PC-9 (cell line): Measurements from ENCODE around the gene AP5B1. TPM values are rescaled to one million over a fixed set of nuclear protein-coding genes. Genes with fewer than 3 reads are reported as not detected.

Source experiments
- BruUV-seq: library from RNA; stranded (reverse); fragments of 400-500 nt; replicated peaks from 2 replicates; lab custom pipeline; 2021; lab: Mats Ljungman, UMichigan
- CTCF ChIA-PET: fragments of 300-600 bp; sonication (Branson Sonifier 250); formaldehyde crosslinking; loops from one replicate; lab custom pipeline; 2022; ENCODE audit warnings: antibody characterized with exemption; lab: Charles Lee
- POLR2A ChIA-PET: fragments of 300-600 bp; sonication (Branson Sonifier 250); formaldehyde crosslinking; loops from one replicate; lab custom pipeline; 2022; ENCODE audit warnings: antibody characterized with exemption; ENCODE audit not compliant: unreplicated experiment; lab: Charles Lee
- DNase-seq, 2 experiments: peaks; one replicate each; pipeline versions ENCODE4 v3.0.0 to v3.0.0-alpha.2; 2015 to 2022; ENCODE audit warnings: mixed read lengths in 1 of 2
- H2AFZ ChIP-seq: fragments of 200-600 bp; sonication (generic); 2 replicates; pipeline ENCODE4 v1.8.1; 2017; ENCODE audit warnings: antibody characterized with exemption
- H3F3A ChIP-seq: fragments of 200-600 bp; sonication (generic); 2 replicates; pipeline ENCODE4 v1.8.1; 2017; ENCODE audit warnings: antibody characterized with exemption, mild to moderate bottlenecking, low read depth; ENCODE audit not compliant: insufficient read depth
- H3K27ac ChIP-seq: fragments of 200-600 bp; sonication (generic); 2 replicates; pipeline ENCODE4 v1.6.1; 2016; ENCODE audit warnings: mixed run types
- H3K27me3 ChIP-seq: fragments of 200-600 bp; sonication (generic); 2 replicates; pipeline ENCODE4 v1.6.1; 2016; ENCODE audit warnings: low read depth, mixed run types; ENCODE audit not compliant: insufficient read depth
- H3K36me3 ChIP-seq: fragments of 200-600 bp; sonication (generic); 2 replicates; pipeline ENCODE4 v1.6.1; 2016; ENCODE audit warnings: low read depth, mixed run types
- H3K4me1 ChIP-seq: fragments of 200-600 bp; sonication (generic); replicated peaks from 2 replicates; pipeline ENCODE4 v1.6.1; 2016; ENCODE audit warnings: mixed run types; ENCODE audit not compliant: insufficient read depth
- H3K4me2 ChIP-seq: fragments of 200-600 bp; sonication (generic); 2 replicates; pipeline ENCODE4 v1.6.1; 2017; ENCODE audit warnings: mixed run types
- H3K4me3 ChIP-seq: fragments of 200-600 bp; sonication (generic); 2 replicates; pipeline ENCODE4 v1.6.1; 2016; ENCODE audit warnings: mixed run types
- H3K79me2 ChIP-seq: fragments of 200-600 bp; sonication (generic); 2 replicates; pipeline ENCODE4 v1.6.1; 2017; ENCODE audit warnings: low read depth, mixed run types
- H3K9me2 ChIP-seq: fragments of 200-600 bp; sonication (generic); 2 replicates; pipeline ENCODE4 v1.8.1; 2017; ENCODE audit warnings: mild to moderate bottlenecking; ENCODE audit not compliant: insufficient read depth
- H3K9me3 ChIP-seq: fragments of 200-600 bp; sonication (generic); 2 replicates; pipeline ENCODE4 v1.8.1; 2016; ENCODE audit warnings: low read depth; ENCODE audit not compliant: insufficient read depth
- H4K20me1 ChIP-seq: fragments of 200-600 bp; sonication (generic); 2 replicates; pipeline ENCODE4 v1.8.1; 2017; ENCODE audit not compliant: insufficient read depth
- EZH2 ChIP-seq: fragments of 200-600 bp; sonication (generic); IDR thresholded peaks from 2 replicates; pipeline ENCODE4 v1.8.0; 2017; ENCODE audit warnings: antibody characterized with exemption, low read depth
- intact Hi-C: fragments of 100-400 bp; cut with micrococcal nuclease; formaldehyde crosslinking; loops from one replicate; pipeline ENCODE4 v1.10.0; 2022; ENCODE audit not compliant: unreplicated experiment
- total RNA-seq: library from RNA; stranded (reverse); gene quantifications from 2 replicates; pipeline ENCODE4 v1.2.3, GENCODE V29; 2021
- TF ChIP-seq, protein P1 (sequence below): fragments of 200-600 bp; sonication (generic); conservative IDR thresholded peaks from 2 replicates; pipeline ENCODE4 v1.6.1; 2017; ENCODE audit warnings: mixed run types, antibody characterized with exemption, mild to moderate bottlenecking, moderate library complexity

AP5B1 gene
- total RNA-seq, 1 experiment from 2014 or later: 20.8 TPM

- POLR2A ChIA-PET: interaction anchor here (0.6 to 0.7 kb wide), 6 partner anchors 74 to 737 kb away, joined by 4 to 6 read pairs (median 6); partner anchors contain the start of gene MUS81
- no peaks in the 10 kb centered on the region; the same call in 1 of the 2 replicates for H4K20me1 ChIP-seq
- peaks cover 31% of the 10 kb centered on the region for H3F3A ChIP-seq
- no TSS peak for BruUV-seq
- CTCF ChIA-PET: no interaction called here
- H3K36me3 ChIP-seq: no peaks in the 10 kb centered on the region
- peaks cover 35% of the 10 kb centered on the region for H3K79me2 ChIP-seq
- no peak overlapping the region for H2AFZ ChIP-seq
- H3K27ac ChIP-seq: no peak overlapping the region
- no peak for DNase-seq
- peak overlapping the region; percentile 50 for H3K4me3 ChIP-seq
- peak overlapping the region; percentile 89 for H3K4me2 ChIP-seq
- no peaks in the 10 kb centered on the region for H3K9me2 ChIP-seq
- no peaks in the 10 kb centered on the region for H3K9me3 ChIP-seq
- no peaks in the 10 kb centered on the region for H3K27me3 ChIP-seq
- H3K4me1 ChIP-seq: peaks cover 45% of the 10 kb centered on the region
- TF ChIP-seq, protein P1, sequence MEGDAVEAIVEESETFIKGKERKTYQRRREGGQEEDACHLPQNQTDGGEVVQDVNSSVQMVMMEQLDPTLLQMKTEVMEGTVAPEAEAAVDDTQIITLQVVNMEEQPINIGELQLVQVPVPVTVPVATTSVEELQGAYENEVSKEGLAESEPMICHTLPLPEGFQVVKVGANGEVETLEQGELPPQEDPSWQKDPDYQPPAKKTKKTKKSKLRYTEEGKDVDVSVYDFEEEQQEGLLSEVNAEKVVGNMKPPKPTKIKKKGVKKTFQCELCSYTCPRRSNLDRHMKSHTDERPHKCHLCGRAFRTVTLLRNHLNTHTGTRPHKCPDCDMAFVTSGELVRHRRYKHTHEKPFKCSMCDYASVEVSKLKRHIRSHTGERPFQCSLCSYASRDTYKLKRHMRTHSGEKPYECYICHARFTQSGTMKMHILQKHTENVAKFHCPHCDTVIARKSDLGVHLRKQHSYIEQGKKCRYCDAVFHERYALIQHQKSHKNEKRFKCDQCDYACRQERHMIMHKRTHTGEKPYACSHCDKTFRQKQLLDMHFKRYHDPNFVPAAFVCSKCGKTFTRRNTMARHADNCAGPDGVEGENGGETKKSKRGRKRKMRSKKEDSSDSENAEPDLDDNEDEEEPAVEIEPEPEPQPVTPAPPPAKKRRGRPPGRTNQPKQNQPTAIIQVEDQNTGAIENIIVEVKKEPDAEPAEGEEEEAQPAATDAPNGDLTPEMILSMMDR: no peak
- no peak for TF ChIP-seq EZH2
- intact Hi-C loops: loop anchor here (2.0 to 10.0 kb wide), 2 partner anchors 73 to 291 kb away; partner anchors contain the start of genes CFL1 and MALAT1
Observed at GRCh38 chr11:65786008-65786785, 5.4 kb upstream of the AP5B1 start.

DNA sequence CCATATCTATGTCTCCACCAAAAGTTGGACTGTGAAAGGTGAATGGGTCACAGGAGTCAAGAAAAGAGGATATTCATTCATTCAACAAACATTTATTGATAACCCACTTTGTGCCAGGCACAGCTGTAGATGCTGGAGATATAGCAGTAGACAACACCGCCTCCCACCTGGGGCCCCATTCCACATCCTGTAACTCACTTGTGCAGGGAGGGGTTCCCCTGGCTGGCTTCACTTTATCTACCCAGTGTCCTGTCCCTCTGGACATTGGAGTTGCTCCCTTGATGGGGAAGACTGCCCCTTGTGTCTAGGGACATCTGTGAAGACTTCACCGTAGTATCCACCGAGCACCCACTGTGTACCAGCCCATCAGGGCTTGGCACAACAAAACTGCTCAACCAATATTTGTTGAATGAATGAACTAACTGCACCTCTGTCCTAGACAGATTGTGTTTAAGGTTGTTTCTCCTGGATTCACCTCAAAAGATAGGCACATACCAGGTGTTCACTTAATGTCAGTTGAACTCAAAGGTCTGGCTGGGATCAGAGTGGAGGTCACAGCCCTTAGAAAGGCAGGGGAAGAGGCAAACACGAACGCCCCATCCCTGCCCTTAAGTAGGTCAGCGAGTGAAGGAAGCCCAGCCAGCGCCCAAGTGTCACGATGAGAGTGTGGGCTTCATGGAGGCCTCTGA is 4.7 kb upstream of the AP5B1 start:
- Histone ChIP-seq H3K4me2 (no peak overlapping the region), H3K36me3 (no peaks in the 10 kb centered on the region), H4K20me1 (no peaks in the 10 kb centered on the region; the same call in 1 of the 2 replicates), H3K27me3 (no peaks in the 10 kb centered on the region), H3K9me3 (no peaks in the 10 kb centered on the region), H3F3A (peaks cover 31% of the 10 kb centered on the region), H3K79me2 (peaks cover 28% of the 10 kb centered on the region), H3K4me1 (peaks cover 38% of the 10 kb centered on the region), H3K27ac (no peak overlapping the region), H3K4me3 (no peak overlapping the region), H2AFZ (no peak overlapping the region), H3K9me2 (no peaks in the 10 kb centered on the region)
- no TSS peak for BruUV-seq
- CTCF ChIA-PET: interaction anchor here (0.6 kb wide), 2 partner anchors 24 to 41 kb away, joined by 3 read pairs; no protein-coding TSS in a partner anchor
- POLR2A ChIA-PET: no interaction called here
- intact Hi-C loops: loop anchor here (2.0 to 10.0 kb wide), 2 partner anchors 73 to 291 kb away; partner anchors contain the start of genes CFL1 and MALAT1
- peak in 1 of 2 experiments; percentile 29 for DNase-seq
- TF ChIP-seq, protein P1: no peak
- TF ChIP-seq EZH2: no peak

- intact Hi-C loops: loop anchor here (10.0 kb wide), 1 partner anchor 288 kb away; the partner anchor contains the start of gene MALAT1
- BruUV-seq: no TSS peak
- Histone ChIP-seq H3K9me3 (no peaks in the 10 kb centered on the region), H3K27me3 (no peaks in the 10 kb centered on the region), H3K36me3 (0 out of 2 replicates have a peak, but pooled peaks cover 3% of the 10 kb centered on the region), H2AFZ (no peak overlapping the region), H3K4me1 (peaks cover 12% of the 10 kb centered on the region; the same call in 1 of the 2 replicates), H3F3A (peaks cover 26% of the 10 kb centered on the region), H4K20me1 (no peaks in the 10 kb centered on the region), H3K79me2 (peaks cover 16% of the 10 kb centered on the region), H3K27ac (no peak overlapping the region), H3K4me2 (no peak overlapping the region), H3K9me2 (no peaks in the 10 kb centered on the region), H3K4me3 (no peak overlapping the region)
- CTCF ChIA-PET: no interaction called here
- POLR2A ChIA-PET: no interaction called here
- no peak for DNase-seq
- TF ChIP-seq, protein P1: no peak
- TF ChIP-seq EZH2: no peak
Observed at GRCh38 chr11:65782816-65783228, 2.0 kb upstream of the AP5B1 start.
